ENCODE measurements around the gene TMEM132C.

Gene TMEM132C

GRCh38 chr12:128694445-128694844 is 427.5 kb downstream of the TMEM132C start:
- H3K4me3 ChIP-seq (ENCODE audit: low read depth, low read length), result no peak overlapping the region
- DNase-seq (ENCODE audit: low read depth), result no peak
- no peak for TF ChIP-seq CTCF (IDR thresholded peaks at IDR 0.05; ENCODE audit: low read depth, low read length, missing control alignments)

GRCh38 chr12:128695697-128696096 is 428.7 kb downstream of the TMEM132C start:
- no peak for DNase-seq (ENCODE audit: low read depth)
- no peak overlapping the region for H3K4me3 ChIP-seq (ENCODE audit: low read depth, low read length)
- TF ChIP-seq CTCF (IDR thresholded peaks at IDR 0.05; ENCODE audit: low read depth, low read length, missing control alignments), result no peak

- H3K4me3 ChIP-seq (ENCODE audit: low read depth, low read length), result no peak overlapping the region
- no peak for TF ChIP-seq CTCF (IDR thresholded peaks at IDR 0.05; ENCODE audit: low read depth, low read length, missing control alignments)
- no peak for DNase-seq (ENCODE audit: low read depth)
Measured at GRCh38 chr12:128698301-128698972, 431.5 kb downstream of the TMEM132C start.

GRCh38 chr12:128699106-128699505 is 432.1 kb downstream of the TMEM132C start:
- no peak for DNase-seq (ENCODE audit: low read depth)
- H3K4me3 ChIP-seq (ENCODE audit: low read depth, low read length), result no peak overlapping the region
- TF ChIP-seq CTCF (IDR thresholded peaks at IDR 0.05; ENCODE audit: low read depth, low read length, missing control alignments), result no peak

- no peak for TF ChIP-seq CTCF (IDR thresholded peaks at IDR 0.05; ENCODE audit: low read depth, low read length, missing control alignments)
- H3K4me3 ChIP-seq (ENCODE audit: low read depth, low read length), result no peak overlapping the region
- no peak for DNase-seq (ENCODE audit: low read depth)
Measured at GRCh38 chr12:128702371-128702770, 435.4 kb downstream of the TMEM132C start.

GRCh38 chr12:128705140-128705539 is 438.2 kb downstream of the TMEM132C start:
- H3K4me3 ChIP-seq (ENCODE audit: low read depth, low read length), result no peak overlapping the region
- no peak for DNase-seq (ENCODE audit: low read depth)
- no peak for TF ChIP-seq CTCF (IDR thresholded peaks at IDR 0.05; ENCODE audit: low read depth, low read length, missing control alignments)

GRCh38 chr12:128707488-128707887 is 440.5 kb downstream of the TMEM132C start:
- DNase-seq (ENCODE audit: low read depth), result no peak
- no peak for TF ChIP-seq CTCF (IDR thresholded peaks at IDR 0.05; ENCODE audit: low read depth, low read length, missing control alignments)

More at GRCh38 chr12:128707488-128707887, 440.5 kb downstream of the TMEM132C start:
- H3K4me3 ChIP-seq (ENCODE audit: low read depth, low read length), result no peak overlapping the region

Measured in GM12864 (cell line).